Measurements from ENCODE around the gene MAP3K6.

MAP3K6 gene

GRCh38 chr1:27372022-27372807 is 5.5 kb upstream of the MAP3K6 start:
- H2AFZ ChIP-seq (ENCODE audit: low read depth, low read length, severe bottlenecking): no peak overlapping the region
- TF ChIP-seq EZH2phosphoT487 (conservative IDR thresholded peaks at IDR 0.05; ENCODE audit: low read length) (no peak), CTCF (IDR thresholded peaks at IDR 0.05; ENCODE audit: insufficient read depth, low read length, poor library complexity, severe bottlenecking) (no peak)
- no peaks in the 10 kb centered on the region for H3K27me3 ChIP-seq (ENCODE audit: low read length)
- no peaks in the 10 kb centered on the region for H3K79me2 ChIP-seq (ENCODE audit: insufficient read depth, low read length)
- no peak overlapping the region for H3K9ac ChIP-seq (ENCODE audit: low read length)
- no peaks in the 10 kb centered on the region for H3K9me3 ChIP-seq (ENCODE audit: insufficient read depth, low read length)
- H3K4me2 ChIP-seq (ENCODE audit: low read depth, low read length, poor library complexity, severe bottlenecking): no peak overlapping the region
- H3F3A ChIP-seq (ENCODE audit: insufficient read depth): no peaks in the 10 kb centered on the region
- no peak overlapping the region for H3K27ac ChIP-seq (ENCODE audit: low read depth, low read length)
- no peaks in the 10 kb centered on the region for H4K20me1 ChIP-seq (ENCODE audit: low read depth, low read length)
- no peaks in the 10 kb centered on the region for H3K36me3 ChIP-seq (ENCODE audit: low read length)
- H3K9me2 ChIP-seq (replicated peaks; ENCODE audit: insufficient read depth, low read length): no peaks in the 10 kb centered on the region
- no peak overlapping the region for H3K4me3 ChIP-seq (ENCODE audit: insufficient read depth, low read length, poor library complexity, severe bottlenecking)

- Histone ChIP-seq H3K9me3 (ENCODE audit: insufficient read depth, low read length) (no peaks in the 10 kb centered on the region), H3K4me2 (ENCODE audit: low read depth, low read length, poor library complexity, severe bottlenecking) (no peak overlapping the region), H3K9ac (ENCODE audit: low read length) (no peak overlapping the region), H3F3A (ENCODE audit: insufficient read depth) (peaks cover 4% of the 10 kb centered on the region; the same call in 1 of the 2 replicates), H3K36me3 (ENCODE audit: low read length) (no peaks in the 10 kb centered on the region), H3K9me2 (replicated peaks; ENCODE audit: insufficient read depth, low read length) (no peaks in the 10 kb centered on the region), H2AFZ (ENCODE audit: low read depth, low read length, severe bottlenecking) (no peak overlapping the region), H4K20me1 (ENCODE audit: low read depth, low read length) (no peaks in the 10 kb centered on the region), H3K27me3 (ENCODE audit: low read length) (no peaks in the 10 kb centered on the region), H3K4me3 (ENCODE audit: insufficient read depth, low read length, poor library complexity, severe bottlenecking) (no peak overlapping the region), H3K27ac (ENCODE audit: low read depth, low read length) (no peak overlapping the region), H3K79me2 (ENCODE audit: insufficient read depth, low read length) (no peaks in the 10 kb centered on the region)
- TF ChIP-seq EZH2phosphoT487 (conservative IDR thresholded peaks at IDR 0.05; ENCODE audit: low read length): no peak
- no peak for TF ChIP-seq CTCF (IDR thresholded peaks at IDR 0.05; ENCODE audit: insufficient read depth, low read length, poor library complexity, severe bottlenecking)
These were observed 2.3 kb upstream of the MAP3K6 start for GRCh38 chr1:27368869-27369582.

GRCh38 chr1:27367160-27367650 is 444 bp upstream of the MAP3K6 start:
- Histone ChIP-seq H3K79me2 (ENCODE audit: insufficient read depth, low read length) (no peaks in the 10 kb centered on the region), H3F3A (ENCODE audit: insufficient read depth) (peaks cover 4% of the 10 kb centered on the region; the same call in 1 of the 2 replicates), H3K36me3 (ENCODE audit: low read length) (no peaks in the 10 kb centered on the region), H3K27me3 (ENCODE audit: low read length) (no peaks in the 10 kb centered on the region), H4K20me1 (ENCODE audit: low read depth, low read length) (no peaks in the 10 kb centered on the region), H3K9me2 (replicated peaks; ENCODE audit: insufficient read depth, low read length) (no peaks in the 10 kb centered on the region), H3K4me2 (ENCODE audit: low read depth, low read length, poor library complexity, severe bottlenecking) (no peak overlapping the region), H3K9me3 (ENCODE audit: insufficient read depth, low read length) (no peaks in the 10 kb centered on the region), H3K27ac (ENCODE audit: low read depth, low read length) (no peak overlapping the region), H3K4me3 (ENCODE audit: insufficient read depth, low read length, poor library complexity, severe bottlenecking) (no peak overlapping the region), H2AFZ (ENCODE audit: low read depth, low read length, severe bottlenecking) (no peak overlapping the region), H3K9ac (ENCODE audit: low read length) (no peak overlapping the region)
- TF ChIP-seq EZH2phosphoT487 (conservative IDR thresholded peaks at IDR 0.05; ENCODE audit: low read length): no peak
- TF ChIP-seq CTCF (IDR thresholded peaks at IDR 0.05; ENCODE audit: insufficient read depth, low read length, poor library complexity, severe bottlenecking): no peak

Measured in SU-DHL-6 (cell line).